HuH-7 (cell line): ENCODE data around the gene CRPPA.
"Not testable (repeated sequence)": the region's sequence is repeated elsewhere in the genome, so short reads cannot be mapped to it uniquely, and the experiment has no call there.

ENCODE experiments used
- DNase-seq: peaks from one replicate; pipeline ENCODE4 v3.0.0; 2011; ENCODE audit warnings: low spot score

Gene CRPPA

GRCh38 chr7:16421333-16422102, at the start of gene CRPPA:
Gene CRPPA (minus strand): TSS chr7:16421538. CDS start chr7:16421322, 216 bp downstream.
- peak; percentile 43 for DNase-seq

DNA sequence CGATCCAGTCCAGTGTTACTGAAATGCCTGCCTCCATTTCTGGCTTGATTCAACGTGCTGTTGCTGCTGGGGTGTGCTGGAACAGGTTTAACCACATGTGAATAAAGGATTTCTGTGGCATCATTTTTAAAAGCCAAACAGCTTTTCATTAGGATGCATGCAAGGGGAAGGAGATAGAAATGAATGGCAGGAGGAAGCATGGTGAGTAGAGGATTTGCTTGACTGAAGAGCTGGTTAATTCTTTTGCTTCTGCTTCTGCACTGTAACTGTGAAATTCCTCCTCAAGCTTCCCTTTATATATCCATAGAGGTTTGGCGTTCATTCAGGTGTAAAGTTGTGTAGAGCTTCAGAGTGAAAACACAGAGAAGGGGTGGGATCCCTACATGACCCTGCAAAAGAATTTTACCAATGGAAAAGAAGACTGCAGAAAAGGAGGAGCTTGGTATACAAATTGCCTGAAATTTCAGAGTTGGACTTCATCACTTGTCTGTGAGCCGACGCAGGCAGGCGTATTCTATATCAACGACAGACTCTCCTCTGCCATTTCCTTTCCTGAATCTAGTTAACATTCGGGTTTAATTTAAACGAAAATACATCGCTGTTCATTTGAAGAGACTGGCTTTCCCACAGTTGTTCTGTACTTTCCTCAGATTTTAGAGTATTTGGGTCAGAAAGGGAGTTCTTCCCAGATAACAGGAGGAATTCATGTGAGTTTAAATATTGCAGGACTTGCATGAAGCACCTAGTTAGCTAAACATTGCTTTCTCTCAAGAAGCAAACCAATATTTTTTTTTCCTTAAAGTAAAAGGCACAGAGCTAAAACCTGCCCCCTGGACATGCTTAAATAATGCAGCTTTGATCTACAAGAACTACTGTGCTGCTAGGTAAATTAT, 44.4 kb upstream of the CRPPA start, which contains the start of gene SOSTDC1:
SOSTDC1 (minus strand) TSS at position 270 of the 893 bp plus-strand sequence; CDS start at position 200, 70 bp downstream.
- peak; percentile 47 for DNase-seq

- DNase-seq = no peak
Measured at GRCh38 chr7:16463949-16464715, 42.8 kb upstream of the CRPPA start.

DNA sequence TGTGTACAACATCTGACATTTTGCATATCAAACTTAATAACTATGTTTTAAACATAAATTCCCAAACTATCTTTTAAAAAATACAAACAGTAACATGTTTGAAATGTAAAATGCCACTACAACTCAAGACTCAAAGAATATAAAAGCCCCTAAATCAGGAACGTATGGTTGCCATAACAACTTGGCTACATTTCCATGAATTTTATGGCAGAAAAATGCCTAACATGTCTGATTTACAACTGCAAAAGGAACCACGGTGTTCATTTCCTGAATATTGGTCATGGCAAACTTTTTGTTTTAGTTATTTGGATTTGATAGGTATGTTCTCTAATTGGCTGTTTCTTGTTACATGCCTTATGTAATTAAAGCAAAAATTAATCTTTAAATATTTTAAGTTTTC, 42.2 kb upstream of the CRPPA start:
- no peak for DNase-seq

- no peak for DNase-seq
Measured at GRCh38 chr7:16462431-16462889, 41.1 kb upstream of the CRPPA start.

DNA sequence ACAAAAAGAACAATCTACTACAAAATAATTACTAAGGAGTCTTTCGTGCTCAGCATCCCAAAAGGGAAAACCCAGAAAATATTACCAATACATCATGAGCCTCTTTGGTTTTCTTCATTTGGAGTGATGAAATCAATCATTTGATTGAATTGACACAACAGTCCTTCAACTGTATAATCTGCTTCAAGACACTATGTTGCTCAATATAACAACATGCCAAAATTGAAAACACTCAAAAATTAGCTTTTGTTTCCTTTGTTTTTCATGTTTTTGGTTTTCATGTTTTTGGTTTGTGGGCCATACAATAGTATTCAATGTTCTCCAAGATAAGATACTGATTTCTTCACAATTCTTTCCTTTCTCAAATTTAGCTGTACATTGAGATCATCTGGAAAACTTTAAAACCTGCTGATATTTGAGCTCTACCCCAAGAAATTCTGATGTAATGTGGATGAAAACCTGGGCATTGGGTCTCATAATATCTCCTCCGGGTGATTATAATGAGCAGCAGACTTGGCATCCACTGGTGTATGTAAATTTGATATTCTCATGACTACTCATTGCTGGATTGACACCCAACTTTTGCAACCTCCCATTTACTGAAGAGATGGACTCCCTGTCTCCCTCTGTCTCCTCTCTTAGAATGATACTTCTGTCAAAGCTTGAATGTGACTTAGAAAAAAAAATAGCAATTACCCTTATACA, 39.6 kb upstream of the CRPPA start:
- DNase-seq = no peak

DNA sequence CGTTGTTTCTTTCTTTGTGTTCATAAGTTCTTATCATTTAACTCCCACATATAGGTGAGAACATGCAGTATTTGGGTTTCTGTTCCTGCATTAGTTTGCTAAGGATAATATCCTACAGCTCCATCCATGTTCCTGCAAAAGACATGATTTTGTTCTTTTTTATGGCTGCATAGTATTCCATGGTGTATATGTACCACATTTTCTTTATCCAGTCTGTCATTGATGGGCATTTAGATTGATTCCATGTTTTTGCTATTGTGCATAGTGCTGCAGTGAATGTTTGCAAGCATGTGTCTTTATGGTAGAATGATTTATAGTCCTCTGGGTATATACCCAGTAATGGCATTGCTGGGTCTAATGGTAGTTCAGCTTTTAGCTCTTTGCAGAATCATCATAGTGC, 35.0 kb upstream of the CRPPA start:
- not testable (repeated sequence) for DNase-seq

GRCh38 chr7:16455591-16455990, 34.3 kb upstream of the CRPPA start:
- DNase-seq = no peak

- no peak for DNase-seq
Measured at GRCh38 chr7:16450366-16450765, 29.0 kb upstream of the CRPPA start.

GRCh38 chr7:16447876-16448275, 26.5 kb upstream of the CRPPA start:
- no peak for DNase-seq

GRCh38 chr7:16446508-16446907, 25.2 kb upstream of the CRPPA start:
- no peak for DNase-seq

GRCh38 chr7:16443871-16444270, 22.5 kb upstream of the CRPPA start:
- not testable (repeated sequence) for DNase-seq

- no peak for DNase-seq
Measured at GRCh38 chr7:16438988-16439387, 17.6 kb upstream of the CRPPA start.

GRCh38 chr7:16436306-16436705, 15.0 kb upstream of the CRPPA start:
- DNase-seq = no peak

DNA sequence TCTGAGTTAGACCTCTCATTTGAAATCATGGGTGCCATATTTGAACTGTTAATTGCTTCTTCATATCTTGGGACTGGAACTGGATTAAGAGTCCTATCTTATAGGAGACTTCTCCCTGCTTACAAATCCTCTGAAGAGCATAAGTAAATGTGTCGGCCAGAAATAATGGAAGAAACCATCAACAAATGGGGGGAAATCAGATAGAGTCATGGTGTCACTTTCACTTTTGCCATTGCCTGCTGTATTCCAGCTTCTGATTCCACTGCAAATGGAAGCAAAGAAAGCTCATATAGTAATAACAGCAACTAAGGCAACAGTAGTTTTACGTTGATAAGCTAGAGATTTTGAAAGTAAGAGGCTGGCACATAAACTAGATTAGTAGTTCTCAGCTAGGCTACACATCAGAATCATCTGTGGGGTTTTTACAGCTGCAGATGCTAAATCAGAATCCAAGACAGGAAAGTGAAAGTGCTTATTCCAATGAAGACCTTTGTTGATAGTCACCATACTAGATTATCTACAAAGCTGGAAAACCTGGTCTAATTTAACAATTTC, 12.3 kb upstream of the CRPPA start:
- no peak for DNase-seq

DNA sequence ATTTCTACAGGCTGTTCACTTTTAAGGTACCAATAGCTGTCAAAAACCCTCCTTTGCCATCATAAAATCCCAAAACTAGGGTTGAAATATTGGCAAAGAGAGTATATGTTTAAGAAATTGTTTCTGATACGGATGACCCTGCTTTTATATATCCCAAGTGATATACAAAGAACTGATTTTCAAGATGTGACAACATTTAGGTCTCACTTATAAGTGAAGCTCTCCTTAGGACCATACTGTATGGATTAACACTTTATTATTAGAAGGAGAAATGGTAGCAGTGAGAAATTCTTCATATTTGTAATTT, 11.0 kb upstream of the CRPPA start:
- DNase-seq = no peak

DNA sequence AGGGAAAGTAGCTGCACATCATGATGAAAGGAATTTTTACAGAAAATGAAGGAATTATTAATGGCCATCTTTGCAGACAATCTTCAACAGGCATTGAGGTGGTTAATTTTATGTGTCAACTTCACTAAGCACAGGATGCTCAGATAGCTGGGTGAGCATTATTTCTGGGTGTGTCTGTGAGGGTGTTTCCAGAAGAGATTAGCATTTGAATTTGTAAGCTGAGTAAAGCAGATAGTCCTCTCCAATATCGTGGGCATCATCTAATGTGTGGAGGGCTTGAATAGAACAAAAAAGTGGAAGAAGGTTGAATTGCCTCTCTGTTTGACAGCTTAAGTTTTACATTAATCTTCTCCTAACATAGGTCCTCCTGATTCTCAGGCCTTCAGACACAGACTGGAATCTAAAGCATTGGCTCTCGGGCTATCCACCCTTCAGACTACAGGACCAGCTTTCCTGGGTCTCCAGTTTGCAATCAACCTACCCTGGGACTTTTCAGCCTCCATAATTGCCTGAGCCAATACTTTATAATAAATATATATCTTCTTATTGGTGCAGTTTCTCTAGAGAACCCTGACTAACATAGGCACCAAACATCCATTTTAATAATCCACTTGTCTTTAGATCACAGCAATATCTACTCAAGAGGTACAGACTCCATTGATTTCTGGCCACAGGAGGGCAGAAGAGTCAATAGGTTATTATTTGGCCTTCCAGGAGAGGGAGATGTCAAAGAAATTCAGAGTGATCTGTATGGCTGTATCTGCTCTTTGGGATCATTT, 10.5 kb upstream of the CRPPA start:
- peak; percentile 43 for DNase-seq

DNA sequence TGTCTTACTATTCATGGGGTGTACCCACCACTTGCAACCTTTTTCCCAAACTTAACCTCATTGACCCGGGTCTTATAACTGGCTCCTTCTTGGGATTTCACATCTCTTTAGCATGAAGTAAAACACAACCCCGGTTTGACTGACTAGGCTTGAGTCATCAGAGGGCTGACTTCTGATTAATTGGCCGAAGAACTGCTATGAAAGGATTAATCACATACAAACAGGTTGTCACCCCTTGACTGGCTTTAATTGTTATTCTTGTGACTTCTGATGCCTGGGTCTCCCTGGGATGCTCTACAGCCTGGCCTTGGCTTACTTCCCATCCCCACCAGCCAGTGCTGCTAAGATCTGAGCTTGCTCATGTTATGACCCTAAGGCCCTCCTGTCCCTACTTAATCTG, 8.8 kb upstream of the CRPPA start:
- DNase-seq = no peak

GRCh38 chr7:16428672-16429071, 7.3 kb upstream of the CRPPA start:
- no peak for DNase-seq

- no peak for DNase-seq
Measured at GRCh38 chr7:16428182-16428581, 6.8 kb upstream of the CRPPA start.

DNA sequence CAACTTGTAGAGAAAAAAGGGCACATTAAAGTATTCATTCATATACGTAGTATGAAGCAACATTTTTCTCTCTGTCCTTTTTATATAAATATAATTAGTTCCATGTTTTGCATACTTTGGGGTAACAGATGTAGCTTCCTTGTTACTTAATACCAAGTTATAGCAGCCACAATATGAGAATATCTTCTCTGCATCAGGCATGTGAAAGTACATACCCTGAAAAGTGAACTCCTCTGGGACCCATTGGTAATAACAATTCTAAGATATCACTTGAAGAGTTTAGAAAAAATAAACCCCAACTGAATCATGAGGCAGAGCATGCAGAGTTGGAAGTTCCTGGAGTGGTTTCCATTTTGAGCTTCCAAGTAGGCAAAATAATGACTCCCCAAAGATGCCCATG, 2.4 kb upstream of the CRPPA start:
- DNase-seq = no peak
